CD14-positive monocyte (primary cell): ENCODE results near the gene PSMD1. TPM values are rescaled to one million over a fixed set of nuclear protein-coding genes. Genes with fewer than 3 reads are reported as not detected.
A peak's percentile ranks its signal among the peaks of the same experiment; 100 is the strongest.

ENCODE experiments used
- DNase-seq, 3 donors: peaks; one replicate each; pipeline ENCODE4 v3.0.0-alpha.2; 2011 to 2022
- H2AFZ ChIP-seq: 2 replicates; pipeline ENCODE4 v1.6.0; 2012; ENCODE audit warnings: mild to moderate bottlenecking, low read depth, low read length, inconsistent platforms; ENCODE audit not compliant: insufficient read depth, poor library complexity, severe bottlenecking
- H3K27ac ChIP-seq, 2 donors: 1 replicate in 1 of 2; 2 replicates in 1 of 2; pipeline ENCODE4 v1.5.1; 2012 to 2013; ENCODE audit warnings: low read length in 2 of 2, control low read depth in 1 of 2, inconsistent platforms in 1 of 2, low read depth in 1 of 2, mild to moderate bottlenecking in 1 of 2
- H3K27me3 ChIP-seq, 2 donors: one replicate each; pipeline versions ENCODE4 v1.6.0 to v1.6.1; 2011 to 2013; ENCODE audit warnings: low read length in 2 of 2; ENCODE audit not compliant: control insufficient read depth in 2 of 2, insufficient read depth in 2 of 2
- H3K36me3 ChIP-seq, 2 donors: replicated peaks in 1 of 2; 1 replicate in 1 of 2; 2 replicates in 1 of 2; pipeline versions ENCODE4 v1.5.1 to v1.6.1; 2012 to 2013; ENCODE audit warnings: low read length in 2 of 2, control low read depth in 1 of 2, inconsistent platforms in 1 of 2, mild to moderate bottlenecking in 1 of 2; ENCODE audit not compliant: insufficient read depth in 2 of 2, control insufficient read depth in 1 of 2
- H3K4me1 ChIP-seq, 2 donors: 1 replicate in 1 of 2; 2 replicates in 1 of 2; pipeline versions ENCODE4 v1.5.1 to v1.6.1; 2012 to 2013; ENCODE audit warnings: low read length in 2 of 2, control low read depth in 1 of 2, inconsistent platforms in 1 of 2, mild to moderate bottlenecking in 1 of 2, moderate library complexity in 1 of 2; ENCODE audit not compliant: insufficient read depth in 2 of 2, control insufficient read depth in 1 of 2
- H3K4me2 ChIP-seq: replicated peaks from 2 replicates; pipeline ENCODE3; 2012; ENCODE audit warnings: low read length, moderate library complexity, mild to moderate bottlenecking; ENCODE audit not compliant: poor library complexity, severe bottlenecking; ENCODE audit errors: extremely low read depth
- H3K4me3 ChIP-seq, 3 experiments: fragments of 200-600 bp in 1 of 3; sonication (generic) in 1 of 3; replicated peaks in 1 of 3; 1 replicate in 2 of 3; 2 replicates in 1 of 3; pipeline ENCODE4 v1.5.1; 2011 to 2013; ENCODE audit warnings: low read length in 3 of 3, mild to moderate bottlenecking in 3 of 3, control low read depth in 2 of 3, low read depth in 2 of 3, inconsistent platforms in 1 of 3, moderate library complexity in 1 of 3
- H3K79me2 ChIP-seq: 2 replicates; pipeline ENCODE4 v1.6.0; 2012; ENCODE audit warnings: mild to moderate bottlenecking, control low read depth, inconsistent platforms, low read length, moderate library complexity; ENCODE audit not compliant: insufficient read depth
- H3K9ac ChIP-seq: 2 replicates; pipeline ENCODE4 v1.6.0; 2017; ENCODE audit warnings: low read length, mild to moderate bottlenecking; ENCODE audit not compliant: insufficient read depth, poor library complexity, severe bottlenecking
- H3K9me3 ChIP-seq, 2 donors: replicated peaks in 1 of 2; 1 replicate in 1 of 2; 2 replicates in 1 of 2; pipeline versions ENCODE4 v1.5.1 to v1.6.1; 2012 to 2013; ENCODE audit warnings: low read length in 2 of 2, control low read depth in 1 of 2; ENCODE audit not compliant: control insufficient read depth in 1 of 2, insufficient read depth in 1 of 2
- H4K20me1 ChIP-seq: 2 replicates; pipeline ENCODE4 v1.6.0; 2012; ENCODE audit warnings: mild to moderate bottlenecking, low read length, control low read depth, moderate library complexity; ENCODE audit not compliant: insufficient read depth
- H3K27ac Mint-ChIP-seq, 7 donors: one replicate each; pipeline ENCODE4 v1.8.0; 2020; ENCODE audit warnings: mild to moderate bottlenecking in 7 of 7, mixed read lengths in 7 of 7, moderate library complexity in 6 of 7, inconsistent platforms in 2 of 7
- H3K27me3 Mint-ChIP-seq, 3 donors: one replicate each; pipeline ENCODE4 v1.8.0; 2021 to 2022; ENCODE audit warnings: low read depth in 3 of 3, mild to moderate bottlenecking in 3 of 3, mixed read lengths in 3 of 3, moderate library complexity in 3 of 3, inconsistent platforms in 1 of 3
- H3K36me3 Mint-ChIP-seq, 2 donors: one replicate each; pipeline ENCODE4 v1.8.0; 2020; ENCODE audit warnings: mixed read lengths in 2 of 2, inconsistent platforms in 1 of 2, mild to moderate bottlenecking in 1 of 2
- H3K4me1 Mint-ChIP-seq: one replicate; pipeline ENCODE4 v1.8.0; 2020; ENCODE audit warnings: mild to moderate bottlenecking, mixed read lengths
- H3K4me3 Mint-ChIP-seq, 2 donors: one replicate each; pipeline ENCODE4 v1.8.0; 2020; ENCODE audit warnings: mild to moderate bottlenecking in 2 of 2, mixed read lengths in 2 of 2, moderate library complexity in 1 of 2
- H3K9me3 Mint-ChIP-seq, 7 donors: one replicate each; pipeline ENCODE4 v1.8.0; 2020 to 2022; ENCODE audit warnings: mixed read lengths in 7 of 7, mild to moderate bottlenecking in 6 of 7, moderate library complexity in 6 of 7, inconsistent platforms in 2 of 7
- WGBS: methylation state at CpG from one replicate; pipeline ENCODE4 v1.1.5; 2013; ENCODE audit warnings: missing lambda C conversion rate; ENCODE audit not compliant: insufficient coverage; 5-methylcytosine and 5-hydroxymethylcytosine counted together
- intact Hi-C, 2 donors: fragments of 100-400 bp; cut with micrococcal nuclease; formaldehyde crosslinking; loops; one replicate each; pipeline versions ENCODE4 v1.15.0 to v1.15.1; 2023
- polyA plus RNA-seq, 3 donors: library from polyadenylated mRNA; depleted of rRNA in 1 of 3; unstranded in 2 of 3; stranded (reverse) in 1 of 3; fragments of 300-500 nt in 2 of 3; fragments of >200 nt in 1 of 3; fragmentation: Illumina TruSeq in 2 of 3; gene quantifications; 1 replicate in 2 of 3; 2 replicates in 1 of 3; pipeline ENCODE4 v1.2.3, GENCODE V29; 2012 to 2021
- TF ChIP-seq, protein P1 (sequence below): fragments of 200-600 bp; IDR thresholded peaks from one replicate; pipeline ENCODE4 v1.8.0; 2022; ENCODE audit warnings: antibody characterized with exemption, mild to moderate bottlenecking

Gene PSMD1
- polyA plus RNA-seq, 3 donors: 23.5 to 53.9 (median 37.7) TPM

DNA sequence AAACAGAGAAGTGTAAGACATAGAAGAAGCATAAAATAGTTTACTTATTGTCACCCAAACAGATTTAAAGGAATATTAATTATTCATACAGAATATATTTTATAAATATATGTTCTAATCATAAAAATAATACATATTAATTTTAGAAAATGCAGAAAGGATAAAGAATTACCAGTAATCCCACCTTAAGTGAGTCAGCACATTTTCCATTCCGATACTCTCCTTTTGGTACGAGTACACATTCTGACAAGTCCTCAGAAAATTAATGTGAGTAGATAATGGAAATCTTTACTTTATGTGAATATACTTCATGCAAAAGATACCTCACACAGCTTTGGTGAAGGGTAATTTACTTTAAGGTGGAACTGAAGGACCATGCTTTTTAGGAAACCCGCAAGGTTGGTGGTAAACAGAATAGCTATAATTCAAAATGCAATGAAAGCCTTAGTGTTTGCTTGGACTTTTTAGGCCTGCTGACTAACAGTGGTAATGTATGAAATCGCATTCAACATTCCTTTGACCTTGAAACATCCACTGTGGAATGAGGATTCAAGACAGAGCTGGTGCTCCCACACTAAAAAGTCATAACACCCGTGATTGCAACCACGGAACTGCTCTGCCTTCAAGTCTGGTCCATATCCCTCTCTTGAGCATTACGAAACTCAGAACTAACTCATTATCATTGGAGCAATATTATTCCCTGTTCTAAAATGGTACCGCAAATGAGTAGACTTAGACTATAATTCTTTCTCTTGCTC is 96.3 kb downstream of the PSMD1 start:
- H3K4me2 ChIP-seq: no peak overlapping the region
- no peaks in the 10 kb centered on the region for H4K20me1 ChIP-seq
- 91% methylated on average over 4 of the region's 8 CpGs for WGBS
- no peak overlapping the region for H3K9ac ChIP-seq
- TF ChIP-seq, protein P1, sequence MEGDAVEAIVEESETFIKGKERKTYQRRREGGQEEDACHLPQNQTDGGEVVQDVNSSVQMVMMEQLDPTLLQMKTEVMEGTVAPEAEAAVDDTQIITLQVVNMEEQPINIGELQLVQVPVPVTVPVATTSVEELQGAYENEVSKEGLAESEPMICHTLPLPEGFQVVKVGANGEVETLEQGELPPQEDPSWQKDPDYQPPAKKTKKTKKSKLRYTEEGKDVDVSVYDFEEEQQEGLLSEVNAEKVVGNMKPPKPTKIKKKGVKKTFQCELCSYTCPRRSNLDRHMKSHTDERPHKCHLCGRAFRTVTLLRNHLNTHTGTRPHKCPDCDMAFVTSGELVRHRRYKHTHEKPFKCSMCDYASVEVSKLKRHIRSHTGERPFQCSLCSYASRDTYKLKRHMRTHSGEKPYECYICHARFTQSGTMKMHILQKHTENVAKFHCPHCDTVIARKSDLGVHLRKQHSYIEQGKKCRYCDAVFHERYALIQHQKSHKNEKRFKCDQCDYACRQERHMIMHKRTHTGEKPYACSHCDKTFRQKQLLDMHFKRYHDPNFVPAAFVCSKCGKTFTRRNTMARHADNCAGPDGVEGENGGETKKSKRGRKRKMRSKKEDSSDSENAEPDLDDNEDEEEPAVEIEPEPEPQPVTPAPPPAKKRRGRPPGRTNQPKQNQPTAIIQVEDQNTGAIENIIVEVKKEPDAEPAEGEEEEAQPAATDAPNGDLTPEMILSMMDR: no peak
- intact Hi-C loops: no loop called here
- no peak overlapping the region for H3K27ac ChIP-seq
- no peaks in the 10 kb centered on the region for H3K4me1 Mint-ChIP-seq
- no peaks in the 10 kb centered on the region for H3K27me3 ChIP-seq
- no peak for DNase-seq
- no peak overlapping the region for H3K4me3 ChIP-seq
- no peak overlapping the region for H3K27ac Mint-ChIP-seq
- H3K36me3 ChIP-seq: peaks cover 57 to 84% of the 10 kb centered on the region in 2 donors
- no peaks in the 10 kb centered on the region for H3K9me3 ChIP-seq
- H3K4me1 ChIP-seq: no peaks in the 10 kb centered on the region
- H3K79me2 ChIP-seq: no peaks in the 10 kb centered on the region
- H3K4me3 Mint-ChIP-seq: no peak overlapping the region
- H3K27me3 Mint-ChIP-seq: peaks cover 0 to 1% (median 0%) of the 10 kb centered on the region in 3 donors
- peaks cover 54 to 77% of the 10 kb centered on the region in 2 donors for H3K36me3 Mint-ChIP-seq
- no peaks in the 10 kb centered on the region for H3K9me3 Mint-ChIP-seq
- H2AFZ ChIP-seq: no peak overlapping the region

DNA sequence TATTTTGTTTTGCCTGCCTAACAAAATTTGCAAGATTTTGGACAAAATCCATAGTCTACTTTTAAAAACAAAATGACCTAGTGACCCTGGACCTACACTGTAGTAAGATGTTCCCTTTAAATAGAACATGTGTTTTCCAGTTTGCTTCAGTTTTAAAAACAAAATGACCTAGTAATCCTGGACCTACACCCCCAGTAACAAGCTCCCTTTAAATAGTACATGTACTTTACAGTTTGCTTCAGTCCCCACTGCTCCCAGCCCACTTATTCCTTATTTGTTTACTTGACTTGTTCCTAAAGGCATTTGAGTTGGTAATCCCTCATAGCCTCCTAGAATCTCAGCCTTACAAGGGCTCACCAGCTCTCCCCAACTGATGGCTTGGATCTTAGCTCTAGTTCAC is 102.6 kb downstream of the PSMD1 start:
- Histone ChIP-seq H4K20me1 (no peaks in the 10 kb centered on the region), H3K79me2 (no peaks in the 10 kb centered on the region), H3K36me3 (peaks cover 55 to 82% of the 10 kb centered on the region in 2 donors), H3K4me1 (no peaks in the 10 kb centered on the region), H3K9me3 (no peaks in the 10 kb centered on the region), H3K4me3 (no peak overlapping the region), H3K27ac (no peak overlapping the region), H3K9ac (no peak overlapping the region), H2AFZ (no peak overlapping the region), H3K27me3 (no peaks in the 10 kb centered on the region), H3K4me2 (no peak overlapping the region)
- TF ChIP-seq, protein P1: no peak
- Mint-ChIP-seq H3K27me3 (peaks cover 0 to 2% (median 0%) of the 10 kb centered on the region in 3 donors), H3K4me1 (no peaks in the 10 kb centered on the region), H3K9me3 (no peaks in the 10 kb centered on the region), H3K27ac (peak overlapping the region in 1 of 7 donors; percentile 10), H3K4me3 (no peak overlapping the region), H3K36me3 (peaks cover 61 to 78% of the 10 kb centered on the region in 2 donors)
- intact Hi-C loops: no loop called here
- no peak for DNase-seq
